Globus pallidus (tissue), 1 donor: ENCODE data around the gene CPEB2.

Source experiments
- DNase-seq: peaks from one replicate; pipeline ENCODE4 v3.0.0-alpha.2; 2015; ENCODE audit warnings: low spot score

The CPEB2 gene

GRCh38 chr4:15010038-15010585 lies 7.8 kb downstream of the CPEB2 start:
- no peak for DNase-seq

- DNase-seq: no peak
Observed at GRCh38 chr4:15011166-15011565, 8.9 kb downstream of the CPEB2 start.

DNA sequence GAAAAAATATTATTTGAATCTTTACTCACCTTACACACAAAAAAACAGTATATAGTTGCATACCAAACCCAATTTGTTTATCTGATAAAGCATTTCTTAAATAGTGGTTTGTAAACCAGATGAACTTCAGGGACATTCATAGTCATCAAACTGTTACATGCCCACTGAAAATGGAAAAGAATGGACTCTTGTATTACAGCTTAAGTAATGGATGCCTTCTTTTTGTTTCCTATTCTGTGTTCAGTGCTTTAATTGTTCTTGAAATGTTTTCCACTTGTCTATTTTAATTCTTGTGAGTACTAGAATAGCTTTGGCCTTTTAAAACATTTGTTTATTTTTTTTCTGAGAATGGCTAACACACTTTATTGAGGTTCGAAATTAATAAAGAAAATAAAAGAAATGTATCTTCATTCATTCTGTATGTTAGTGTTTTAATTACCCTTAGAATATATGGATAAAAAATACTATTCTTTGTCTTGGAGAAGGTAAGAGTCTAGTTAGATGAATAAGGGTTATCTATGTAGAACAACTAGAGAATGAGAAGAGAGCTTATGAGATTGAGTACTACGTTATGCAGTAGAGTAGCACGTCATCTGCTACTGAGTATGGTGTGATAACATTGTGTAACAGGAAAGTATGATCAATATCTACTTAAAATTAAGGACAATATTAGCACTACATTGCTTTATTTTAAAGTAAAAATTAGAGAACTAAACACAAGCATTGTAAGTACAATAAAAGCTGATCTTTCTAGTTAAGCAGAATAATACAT lies 9.9 kb downstream of the CPEB2 start:
- no peak for DNase-seq

- no peak for DNase-seq
Observed at GRCh38 chr4:15013585-15013984, 11.3 kb downstream of the CPEB2 start.

DNA sequence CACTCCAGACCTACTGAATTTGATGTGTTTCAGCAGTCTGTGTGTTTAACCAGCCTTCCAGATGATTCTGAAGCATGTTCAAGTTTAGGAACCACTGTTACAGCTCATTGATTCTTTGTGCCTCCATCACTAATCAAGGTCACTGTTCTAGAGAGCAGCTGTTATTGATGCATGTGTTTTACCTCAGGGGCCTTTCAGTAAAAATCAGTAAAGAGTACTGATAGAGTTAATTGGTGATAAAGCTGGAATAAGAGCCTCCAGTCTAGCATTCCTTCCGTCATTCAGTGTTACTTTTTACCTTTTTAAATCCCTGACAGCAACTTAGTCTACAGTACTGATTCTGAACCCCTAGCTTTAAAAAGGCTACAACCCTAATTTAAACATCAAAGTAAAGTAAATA lies 12.9 kb downstream of the CPEB2 start:
- no peak for DNase-seq

GRCh38 chr4:15018361-15018760 lies 16.1 kb downstream of the CPEB2 start:
- no peak for DNase-seq

DNA sequence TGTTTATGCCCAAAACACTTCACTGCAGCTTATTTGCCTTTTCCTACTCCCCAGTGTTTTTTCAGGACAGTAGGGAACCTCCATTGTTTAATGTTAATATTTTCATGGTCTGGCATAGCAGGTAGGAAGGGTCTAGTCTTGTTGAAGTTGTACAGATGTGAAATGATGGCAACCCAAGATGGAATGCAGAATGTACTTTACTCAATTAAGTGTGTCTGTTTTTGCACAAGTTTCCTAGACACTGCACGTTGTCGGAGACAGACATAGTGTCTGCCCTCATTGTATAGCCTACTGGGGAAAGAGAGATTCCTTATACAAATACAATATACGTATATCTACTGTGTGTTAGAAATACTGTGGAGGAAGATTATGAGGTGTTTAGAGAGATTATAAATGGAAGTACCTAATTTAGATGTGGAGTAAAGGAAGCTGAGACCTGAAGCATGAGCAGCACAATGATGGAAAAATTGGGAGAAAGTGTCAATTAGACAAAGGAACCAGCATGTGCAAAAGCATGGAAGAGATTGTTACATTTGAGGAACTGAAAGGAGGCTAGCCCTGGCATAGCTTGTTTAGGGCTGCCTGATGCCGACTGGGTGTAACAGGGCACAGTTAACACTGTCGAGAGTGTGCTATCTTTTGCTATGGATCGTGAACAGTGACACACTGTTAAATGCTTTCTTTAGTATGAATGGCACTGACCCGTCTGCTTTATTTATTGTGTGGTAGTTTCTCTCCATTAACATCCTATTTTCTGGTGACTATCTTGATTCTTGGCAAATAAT lies 18.4 kb downstream of the CPEB2 start:
- no peak for DNase-seq

DNA sequence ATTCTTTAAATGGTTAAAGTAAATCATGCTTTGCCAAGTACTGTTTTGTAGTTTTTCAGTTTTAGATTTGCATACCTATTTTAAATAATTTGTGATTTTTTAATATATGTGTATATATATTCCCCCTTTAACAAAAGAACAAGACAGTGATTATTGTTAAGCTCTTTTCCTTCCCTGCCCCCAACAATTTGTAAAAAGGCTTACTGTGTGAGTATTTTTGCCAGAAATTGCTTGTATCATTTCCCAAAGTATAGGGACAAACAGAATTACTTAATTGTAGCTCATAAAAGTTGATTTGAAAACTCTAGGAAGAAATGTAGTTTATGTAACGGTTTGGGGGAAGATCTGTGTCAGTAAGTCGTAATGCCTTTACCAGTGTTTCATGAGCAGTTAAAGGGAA lies 19.0 kb downstream of the CPEB2 start:
- no peak for DNase-seq

DNA sequence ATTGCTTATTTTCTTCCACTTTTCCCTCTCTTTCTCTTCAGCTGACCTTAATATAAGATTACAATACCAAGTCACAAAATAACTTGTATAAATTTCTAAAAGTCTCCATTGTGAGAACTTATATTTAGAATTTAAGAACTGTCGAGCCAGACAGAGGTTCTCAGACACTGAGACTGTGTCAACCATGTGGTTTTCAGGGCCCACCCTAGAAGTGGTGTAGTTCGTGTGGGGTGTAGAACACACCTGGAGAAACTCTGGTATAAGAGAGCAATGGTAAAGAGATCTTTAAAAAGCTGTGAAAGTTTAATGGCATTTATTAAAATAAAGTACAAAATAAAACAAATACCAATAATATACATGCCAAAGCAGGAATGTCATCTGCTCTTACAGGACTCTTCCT lies 19.7 kb downstream of the CPEB2 start:
- no peak for DNase-seq

DNA sequence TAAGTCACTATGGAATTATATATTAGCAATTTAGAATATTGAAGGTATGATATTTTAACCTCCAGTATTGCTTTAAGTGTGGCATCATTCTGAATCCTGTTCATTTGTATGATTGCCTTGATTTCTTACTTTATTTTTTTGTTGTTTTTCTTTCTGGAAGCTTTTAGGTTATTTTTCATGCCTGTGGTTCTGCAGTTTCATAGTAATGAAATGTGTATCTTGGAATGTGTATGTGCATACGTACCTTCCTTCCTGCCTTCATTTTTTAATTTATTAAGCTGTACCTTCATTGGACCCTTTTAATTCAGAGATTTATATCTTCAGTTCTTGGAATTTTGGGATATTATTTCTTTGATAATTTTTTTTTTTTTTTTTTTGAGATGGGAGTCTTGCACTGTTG lies 22.1 kb downstream of the CPEB2 start:
- DNase-seq: no peak

DNA sequence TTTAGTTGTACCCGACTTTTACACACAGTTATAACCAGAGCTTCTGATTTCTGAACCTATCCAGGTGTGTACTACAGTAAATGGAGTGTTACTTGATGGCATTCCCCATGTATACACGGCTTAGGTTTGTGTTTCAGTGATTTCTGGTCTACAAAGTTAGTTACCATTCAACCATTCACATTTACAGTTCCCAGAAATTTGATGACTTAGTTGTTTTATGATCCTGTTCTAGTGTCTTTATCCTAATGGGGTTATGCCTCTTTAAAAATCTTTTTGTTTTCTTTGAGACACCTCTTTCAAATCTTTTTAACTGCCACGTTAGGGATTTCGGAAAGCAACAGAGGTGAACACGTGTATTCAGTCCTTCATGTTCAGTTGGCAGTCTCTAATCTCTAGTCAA lies 23.4 kb downstream of the CPEB2 start:
- no peak for DNase-seq

GRCh38 chr4:15027921-15028435 lies 25.7 kb downstream of the CPEB2 start:
- no peak for DNase-seq

- DNase-seq: no peak
Observed at GRCh38 chr4:15031197-15031596, 28.9 kb downstream of the CPEB2 start.

GRCh38 chr4:15031993-15032675 lies 29.9 kb downstream of the CPEB2 start:
- no peak for DNase-seq

GRCh38 chr4:15034071-15034764 lies 31.9 kb downstream of the CPEB2 start:
- DNase-seq: no peak

DNA sequence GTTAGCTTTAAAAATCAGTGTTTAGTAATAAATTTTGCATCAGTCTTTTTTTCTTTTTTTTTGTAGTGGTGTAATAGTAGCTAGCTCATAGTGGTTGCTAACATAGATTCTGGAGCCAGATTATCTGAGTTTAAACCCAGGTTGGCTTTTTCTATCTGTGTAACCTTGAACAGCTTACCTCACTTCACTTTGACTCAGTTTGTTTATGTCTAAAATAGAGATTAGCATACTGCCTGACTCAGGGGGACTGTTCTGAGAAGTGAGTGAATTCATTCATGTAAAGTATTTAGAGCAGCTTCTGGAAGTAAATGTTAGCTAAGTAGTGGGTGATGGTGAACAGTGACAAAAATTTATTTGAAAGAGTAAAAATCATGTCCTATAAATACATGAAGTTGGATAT lies 32.9 kb downstream of the CPEB2 start:
- no peak for DNase-seq

- no peak for DNase-seq
Observed at GRCh38 chr4:15037923-15038541, 35.8 kb downstream of the CPEB2 start.

- DNase-seq: no peak
Observed at GRCh38 chr4:15040916-15041463, 38.7 kb downstream of the CPEB2 start.

DNA sequence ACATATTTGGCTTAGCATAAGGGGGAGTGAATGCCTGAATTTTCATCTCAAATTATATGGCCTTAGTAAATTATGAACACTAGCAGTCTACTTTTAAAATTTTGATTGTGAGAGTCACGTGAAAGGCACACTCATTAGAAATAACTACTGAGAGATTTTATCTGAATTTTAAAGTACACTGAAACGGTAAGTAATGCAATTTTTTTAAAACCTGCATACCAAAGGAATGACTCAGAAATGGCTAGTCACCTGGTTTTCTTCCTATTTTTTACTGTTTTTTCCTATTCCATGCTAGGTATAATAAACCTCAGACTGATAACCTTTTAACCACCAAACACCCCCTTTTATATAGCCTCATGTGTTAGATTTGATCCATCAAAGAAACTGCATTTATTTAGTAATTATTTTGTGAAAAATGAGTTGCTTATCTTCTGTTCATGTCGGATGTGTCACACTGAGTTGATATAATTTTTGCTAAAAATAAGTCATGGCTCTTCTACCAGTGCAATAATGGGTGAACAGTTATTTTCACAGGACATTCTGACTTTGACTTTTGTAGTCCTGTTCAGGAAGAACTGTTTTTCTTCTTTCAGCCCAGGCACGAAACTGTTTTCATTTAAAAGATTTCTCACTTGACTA lies 40.4 kb downstream of the CPEB2 start:
- no peak for DNase-seq

DNA sequence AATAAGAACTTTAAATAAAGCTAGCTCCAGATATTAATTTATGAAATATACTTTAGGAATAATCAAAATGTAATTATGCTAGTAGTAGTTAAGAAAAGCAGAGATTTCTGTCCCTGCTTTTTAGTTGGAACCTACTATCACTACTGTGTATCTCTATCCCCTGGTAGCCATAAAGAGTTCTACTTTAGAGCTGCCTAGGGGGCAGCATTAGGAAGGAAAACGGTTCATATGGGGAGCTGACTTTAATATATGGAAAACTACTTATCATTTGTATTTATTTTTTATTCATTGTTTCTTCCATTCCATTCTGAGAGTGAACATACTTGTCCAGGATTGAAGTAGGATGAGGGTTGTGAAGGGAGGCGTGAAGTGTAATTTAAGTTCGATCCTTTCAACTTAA lies 40.9 kb downstream of the CPEB2 start:
- DNase-seq: peak; percentile 79

DNA sequence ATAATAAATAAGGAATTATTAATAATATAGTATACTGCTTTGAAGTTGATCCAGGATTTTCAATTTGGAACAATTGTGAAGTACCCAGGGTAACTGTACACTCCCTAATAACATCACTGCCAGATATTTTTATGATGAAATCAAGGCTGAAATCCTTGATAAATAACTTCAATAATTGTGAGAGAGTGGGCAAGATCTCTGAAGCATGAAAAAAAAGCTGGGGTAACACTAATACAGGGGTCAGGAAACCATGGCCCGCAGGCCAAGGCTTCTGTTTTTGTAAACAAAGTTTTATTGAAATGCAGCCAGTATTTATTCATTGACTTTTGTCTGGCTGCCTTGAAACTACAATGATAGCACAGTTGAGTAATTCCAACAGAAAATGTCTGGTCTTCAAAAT lies 41.6 kb downstream of the CPEB2 start:
- peak; percentile 44 for DNase-seq
